H1 (cell line): ENCODE results near the gene GALNT18. TPM values are rescaled to one million over a fixed set of nuclear protein-coding genes. Genes with fewer than 3 reads are reported as not detected.

Experiments
- CTCF ChIA-PET: fragments of 300-600 bp; sonication (Branson Sonifier 250); formaldehyde crosslinking; loops from one replicate; lab custom pipeline; 2021; ENCODE audit not compliant: partially characterized antibody; lab: Charles Lee
- POLR2A ChIA-PET: fragments of 300-600 bp; sonication (Branson Sonifier 250); formaldehyde crosslinking; loops from one replicate; lab custom pipeline; 2021; ENCODE audit warnings: inconsistent platforms; ENCODE audit not compliant: partially characterized antibody; lab: Charles Lee
- DNase-seq, 2 experiments: peaks; one replicate each; pipeline versions ENCODE4 v3.0.0 to v3.0.0-alpha.2; 2010 to 2022; ENCODE audit warnings: low spot score in 2 of 2, low read depth in 1 of 2, mixed read lengths in 1 of 2
- FAIRE-seq: peaks from 2 replicates; lab custom pipeline; 2011; peaks lifted over from hg19 to GRCh38; lab: Jason Lieb, UNC
- H2AFZ ChIP-seq: 2 replicates; pipeline ENCODE4 v1.8.1; 2012; ENCODE audit warnings: low read length, inconsistent platforms
- H2AK5ac ChIP-seq: 2 replicates; pipeline ENCODE4 v1.6.1; 2013; ENCODE audit warnings: low read depth, low read length
- H2BK120ac ChIP-seq: replicated peaks from 2 replicates; pipeline ENCODE3; 2013; ENCODE audit warnings: low read depth, low read length, inconsistent platforms
- H2BK12ac ChIP-seq: 2 replicates; pipeline ENCODE4 v1.6.1; 2013; ENCODE audit warnings: low read depth, low read length
- H2BK15ac ChIP-seq: 2 replicates; pipeline ENCODE4 v1.6.1; 2013; ENCODE audit warnings: low read length
- H2BK20ac ChIP-seq: 2 replicates; pipeline ENCODE4 v1.6.1; 2013; ENCODE audit warnings: low read length
- H2BK5ac ChIP-seq: 2 replicates; pipeline ENCODE4 v1.6.1; 2013; ENCODE audit warnings: low read depth, low read length
- H3K14ac ChIP-seq: 2 replicates; pipeline ENCODE4 v1.6.1; 2013; ENCODE audit warnings: inconsistent platforms; ENCODE audit not compliant: insufficient read length
- H3K18ac ChIP-seq: 2 replicates; pipeline ENCODE4 v1.6.1; 2013; ENCODE audit warnings: low read length; ENCODE audit errors: extremely low read depth
- H3K23ac ChIP-seq: 2 replicates; pipeline ENCODE4 v1.6.1; 2013; ENCODE audit warnings: inconsistent platforms; ENCODE audit not compliant: insufficient read length
- H3K23me2 ChIP-seq: 2 replicates; pipeline ENCODE4 v1.6.1; 2013; ENCODE audit warnings: low read depth, low read length
- H3K27ac ChIP-seq: 2 replicates; pipeline ENCODE4 v1.6.1; 2011; ENCODE audit warnings: low read depth, low read length, inconsistent platforms
- H3K27me3 ChIP-seq, 4 experiments: replicated peaks in 1 of 4; 1 replicate in 1 of 4; 2 replicates in 3 of 4; pipeline versions ENCODE4 v1.6.1 to v1.8.1; 2011 to 2013; ENCODE audit warnings: low read length in 3 of 4, mild to moderate bottlenecking in 3 of 4, inconsistent platforms in 2 of 4, mixed read lengths in 2 of 4, moderate library complexity in 1 of 4; ENCODE audit not compliant: control insufficient read depth in 3 of 4, insufficient read depth in 3 of 4; ENCODE audit errors: extremely low read depth in 1 of 4
- H3K36me3 ChIP-seq, 4 experiments: 2 replicates each; pipeline versions ENCODE4 v1.6.1 to v1.8.1; 2011 to 2013; ENCODE audit warnings: mild to moderate bottlenecking in 4 of 4, low read length in 3 of 4, moderate library complexity in 2 of 4, control low read depth in 1 of 4, inconsistent platforms in 1 of 4; ENCODE audit not compliant: insufficient read depth in 4 of 4, control insufficient read depth in 2 of 4
- H3K4ac ChIP-seq: replicated peaks from 2 replicates; pipeline ENCODE3; 2013; ENCODE audit warnings: low read length, low read depth, mixed read lengths, inconsistent platforms; ENCODE audit not compliant: insufficient read length
- H3K4me1 ChIP-seq, 4 experiments: replicated peaks in 1 of 4; 1 replicate in 1 of 4; 2 replicates in 3 of 4; pipeline versions ENCODE4 v1.6.1 to v1.8.1; 2011 to 2013; ENCODE audit warnings: low read length in 3 of 4, inconsistent platforms in 2 of 4, mixed read lengths in 1 of 4; ENCODE audit not compliant: insufficient read depth in 4 of 4, control insufficient read depth in 3 of 4
- H3K4me2 ChIP-seq, 2 experiments: 2 replicates each; pipeline versions ENCODE4 v1.6.1 to v1.8.1; 2011 to 2013; ENCODE audit warnings: low read depth in 2 of 2, low read length in 2 of 2, control low read depth in 1 of 2, inconsistent platforms in 1 of 2, mild to moderate bottlenecking in 1 of 2; ENCODE audit not compliant: insufficient read depth in 1 of 2
- H3K4me3 ChIP-seq, 4 experiments: fragments of 200-600, 300-600 bp in 1 of 4; sonication (generic), shearing (Covaris generic), sonication (Bioruptor Twin) in 1 of 4; 2 replicates each; pipeline versions ENCODE4 v1.5.1 to v1.8.1; 2011 to 2016; ENCODE audit warnings: low read length in 4 of 4, low read depth in 3 of 4, control low read depth in 2 of 4, inconsistent platforms in 2 of 4, mild to moderate bottlenecking in 2 of 4, mixed read lengths in 1 of 4, moderate library complexity in 1 of 4; ENCODE audit not compliant: insufficient read depth in 2 of 4; ENCODE audit errors: extremely low read depth in 1 of 4
- H3K56ac ChIP-seq: replicated peaks from 2 replicates; pipeline ENCODE3; 2013; ENCODE audit warnings: low read depth, mild to moderate bottlenecking, mixed read lengths, low read length, inconsistent platforms; ENCODE audit not compliant: insufficient read length
- H3K79me1 ChIP-seq: 2 replicates; pipeline ENCODE4 v1.6.1; 2013; ENCODE audit warnings: low read depth, low read length, control low read depth
- H3K79me2 ChIP-seq, 2 experiments: 2 replicates each; pipeline versions ENCODE4 v1.6.1 to v1.8.1; 2012 to 2013; ENCODE audit warnings: low read length in 2 of 2, mild to moderate bottlenecking in 2 of 2, inconsistent platforms in 1 of 2; ENCODE audit not compliant: insufficient read depth in 2 of 2, control insufficient read depth in 1 of 2
- H3K9ac ChIP-seq, 4 experiments: replicated peaks in 1 of 4; 1 replicate in 1 of 4; 2 replicates in 3 of 4; pipeline versions ENCODE4 v1.6.1 to v1.8.1; 2011 to 2013; ENCODE audit warnings: low read depth in 3 of 4, low read length in 3 of 4, control low read depth in 2 of 4, mild to moderate bottlenecking in 2 of 4, moderate library complexity in 2 of 4, inconsistent platforms in 1 of 4; ENCODE audit errors: extremely low read depth in 1 of 4
- H3K9me3 ChIP-seq, 2 experiments: 2 replicates each; pipeline versions ENCODE4 v1.6.1 to v1.8.1; 2012 to 2013; ENCODE audit warnings: mild to moderate bottlenecking in 2 of 2, moderate library complexity in 2 of 2, control low read depth in 1 of 2, inconsistent platforms in 1 of 2, low read depth in 1 of 2, low read length in 1 of 2, mixed read lengths in 1 of 2; ENCODE audit not compliant: insufficient read depth in 2 of 2
- H4K20me1 ChIP-seq, 2 experiments: replicated peaks in 1 of 2; 2 replicates each; pipeline versions ENCODE3 to v1.8.1; 2011 to 2013; ENCODE audit warnings: inconsistent platforms in 2 of 2, low read length in 2 of 2, mild to moderate bottlenecking in 1 of 2; ENCODE audit not compliant: insufficient read depth in 2 of 2, control insufficient read depth in 1 of 2
- H4K5ac ChIP-seq: 2 replicates; pipeline ENCODE4 v1.6.1; 2013; ENCODE audit warnings: low read length, low read depth, mixed read lengths, inconsistent platforms; ENCODE audit not compliant: insufficient read length
- H4K8ac ChIP-seq: 2 replicates; pipeline ENCODE4 v1.8.0; 2013; ENCODE audit warnings: mild to moderate bottlenecking, moderate library complexity, low read length, inconsistent platforms; ENCODE audit not compliant: insufficient read depth; ENCODE audit errors: extremely low read depth
- H4K91ac ChIP-seq: replicated peaks from 2 replicates; pipeline ENCODE3; 2013; ENCODE audit warnings: low read length, mixed read lengths, inconsistent platforms; ENCODE audit not compliant: insufficient read length
- E2F6 ChIP-seq: IDR thresholded peaks from 2 replicates; pipeline ENCODE4 v1.6.1; 2012; ENCODE audit warnings: inconsistent platforms
- EGR1 ChIP-seq: IDR thresholded peaks from 2 replicates; pipeline ENCODE4 v1.6.1; 2011; ENCODE audit warnings: low read depth, low read length, borderline replicate concordance
- HDAC2 ChIP-seq, 2 experiments: fragments of 300-600 bp in 1 of 2; sonication (generic) in 1 of 2; IDR thresholded peaks; 2 replicates each; pipeline ENCODE4 v1.6.1; 2011 to 2012; ENCODE audit warnings: low read depth in 2 of 2, low read length in 2 of 2, mild to moderate bottlenecking in 2 of 2, moderate library complexity in 2 of 2, borderline replicate concordance in 1 of 2, inconsistent platforms in 1 of 2
- MAX ChIP-seq: IDR thresholded peaks from 2 replicates; pipeline ENCODE4 v1.6.1; 2012; ENCODE audit warnings: inconsistent platforms
- POLR2A ChIP-seq, 2 experiments: IDR thresholded peaks; 1 replicate in 1 of 2; 2 replicates in 1 of 2; pipeline ENCODE4 v1.6.1; 2011; ENCODE audit warnings: low read depth in 2 of 2, low read length in 2 of 2, mild to moderate bottlenecking in 2 of 2; ENCODE audit errors: control extremely low read depth in 1 of 2
- POLR2AphosphoS5 ChIP-seq: IDR thresholded peaks from 2 replicates; pipeline ENCODE4 v1.6.1; 2011; ENCODE audit warnings: low read depth, low read length
- RXRA ChIP-seq: IDR thresholded peaks from 2 replicates; pipeline ENCODE4 v1.6.1; 2011; ENCODE audit warnings: low read depth, mild to moderate bottlenecking, low read length, moderate library complexity; ENCODE audit not compliant: insufficient read depth
- WGBS, 2 experiments: shearing (Covaris generic) in 1 of 2; methylation state at CpG; one replicate each; pipeline versions ENCODE4 v1.1.6 to v1.1.7; 2013 to 2015; ENCODE audit warnings: low lambda C conversion rate in 2 of 2, mixed read lengths in 2 of 2, inconsistent platforms in 1 of 2, low coverage in 1 of 2, missing lambda C conversion rate in 1 of 2; ENCODE audit not compliant: insufficient replicate concordance in 2 of 2, insufficient coverage in 1 of 2, insufficient read length in 1 of 2; ENCODE audit errors: extremely low coverage in 1 of 2, missing lambda C conversion rate in 1 of 2; 5-methylcytosine and 5-hydroxymethylcytosine counted together
- polyA plus RNA-seq, 7 experiments: library from polyadenylated mRNA; depleted of rRNA in 3 of 7; stranded (reverse) in 5 of 7; unstranded in 2 of 7; fragments of >200 nt in 5 of 7; fragments of 200-250 nt in 2 of 7; gene quantifications; 1 replicate in 5 of 7; 2 replicates in 1 of 7; 4 replicates in 1 of 7; pipeline versions ENCODE4 v1.2.1 to v1.2.3, GENCODE V29; 2011 to 2013; ENCODE audit warnings: missing spikeins in 2 of 7, mixed read lengths in 2 of 7
- total RNA-seq: library from RNA; stranded (reverse); fragmentation: NEBNext Ultra II Directional; extraction: Animal tissue kit (Norgen Biotek cat#: 25700); gene quantifications from 2 replicates; pipeline ENCODE4 v1.2.1, GENCODE V29; 2021

The GALNT18 gene
- total and polyA plus RNA-seq, 2 of the 8 experiments (the other 6 are each of a cell fraction or from before 2014, with no cell fraction given): 6.0 to 9.4 TPM

DNA sequence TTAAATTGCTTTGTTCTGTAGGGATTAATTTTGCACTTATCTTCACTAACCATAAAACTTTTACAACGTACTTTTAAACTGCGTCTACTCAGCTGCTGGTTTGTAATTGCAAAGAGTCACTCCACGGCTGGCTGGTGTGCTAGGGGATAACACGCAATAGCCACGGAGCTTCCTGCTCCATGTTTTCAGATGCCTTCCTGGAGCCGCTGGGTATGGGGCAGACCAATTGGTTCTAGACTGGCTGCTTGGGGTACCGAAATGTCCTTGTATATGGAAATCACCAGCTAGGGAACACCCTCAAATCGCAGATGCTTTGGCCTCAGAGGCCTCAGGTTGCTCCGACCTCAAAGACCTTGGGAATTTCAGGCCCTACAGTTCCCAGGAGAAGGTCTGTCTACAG is 265.0 kb downstream of the GALNT18 start:
- H4K91ac ChIP-seq: no peak overlapping the region
- TF ChIP-seq HDAC2 (IDR thresholded peaks at IDR 0.05; ENCODE audit: borderline replicate concordance in 1 of 2, low read depth in 2 of 2, low read length in 2 of 2) (no peak), POLR2A (IDR thresholded peaks at IDR 0.05; ENCODE audit: control extremely low read depth in 1 of 2, low read depth in 2 of 2, low read length in 2 of 2) (no peak), MAX (no peak), POLR2AphosphoS5 (no peak), EGR1 (no peak), RXRA (no peak), E2F6 (no peak)
- no peak overlapping the region for H3K56ac ChIP-seq
- ChIA-PET CTCF (interaction anchor here (1.1 kb wide), 1 partner anchor 126 kb away, joined by 3 read pairs; no protein-coding TSS in a partner anchor), POLR2A (no interaction called here)
- no peak for FAIRE-seq
- no peak overlapping the region for H2BK12ac ChIP-seq
- no peaks in the 10 kb centered on the region for H3K36me3 ChIP-seq
- no peaks in the 10 kb centered on the region for H3K4me1 ChIP-seq
- H3K18ac ChIP-seq: no peak overlapping the region
- H3K79me1 ChIP-seq: no peaks in the 10 kb centered on the region
- H2BK120ac ChIP-seq: no peak overlapping the region
- H3K23ac ChIP-seq: no peak overlapping the region
- H3K4ac ChIP-seq: no peak overlapping the region
- H4K5ac ChIP-seq: no peak overlapping the region
- no peak overlapping the region for H2AFZ ChIP-seq
- H3K4me3 ChIP-seq: no peak overlapping the region
- H2AK5ac ChIP-seq: no peak overlapping the region
- DNase-seq: no peak
- no peak overlapping the region for H2BK20ac ChIP-seq
- 80% methylated on average over 9 of the region's 9 CpGs; no CpG with 5 or more reads in 1 of the 2 experiments for WGBS, 2 experiments
- no peaks in the 10 kb centered on the region for H3K9me3 ChIP-seq
- no peak overlapping the region for H4K8ac ChIP-seq
- no peaks in the 10 kb centered on the region for H3K27me3 ChIP-seq
- no peak overlapping the region for H2BK15ac ChIP-seq
- H3K27ac ChIP-seq: no peak overlapping the region
- no peak overlapping the region for H2BK5ac ChIP-seq
- no peak overlapping the region for H3K4me2 ChIP-seq
- no peaks in the 10 kb centered on the region for H3K23me2 ChIP-seq
- no peak overlapping the region for H3K14ac ChIP-seq
- H4K20me1 ChIP-seq: no peaks in the 10 kb centered on the region
- H3K79me2 ChIP-seq: no peaks in the 10 kb centered on the region
- H3K9ac ChIP-seq: no peak overlapping the region
